Activated T-helper 1 cell treated with Interleukin-2 at 50 U/mL for 16 hours (primary cell): Measurements from ENCODE around the gene ECHS1.
"Not testable (repeated sequence)": the region's sequence is repeated elsewhere in the genome, so short reads cannot be mapped to it uniquely, and the experiment has no call there.

ENCODE experiments used
- DNase-seq: peaks from one replicate; pipeline ENCODE4 v3.0.0-alpha.2; 2020; ENCODE audit warnings: low read depth

Gene ECHS1

GRCh38 chr10:133373174-133374090 is at the start of gene ECHS1:
Gene ECHS1 (minus strand): TSS chr10:133373354. CDS start chr10:133373333, 21 bp downstream.
- peak; percentile 87 for DNase-seq

DNA sequence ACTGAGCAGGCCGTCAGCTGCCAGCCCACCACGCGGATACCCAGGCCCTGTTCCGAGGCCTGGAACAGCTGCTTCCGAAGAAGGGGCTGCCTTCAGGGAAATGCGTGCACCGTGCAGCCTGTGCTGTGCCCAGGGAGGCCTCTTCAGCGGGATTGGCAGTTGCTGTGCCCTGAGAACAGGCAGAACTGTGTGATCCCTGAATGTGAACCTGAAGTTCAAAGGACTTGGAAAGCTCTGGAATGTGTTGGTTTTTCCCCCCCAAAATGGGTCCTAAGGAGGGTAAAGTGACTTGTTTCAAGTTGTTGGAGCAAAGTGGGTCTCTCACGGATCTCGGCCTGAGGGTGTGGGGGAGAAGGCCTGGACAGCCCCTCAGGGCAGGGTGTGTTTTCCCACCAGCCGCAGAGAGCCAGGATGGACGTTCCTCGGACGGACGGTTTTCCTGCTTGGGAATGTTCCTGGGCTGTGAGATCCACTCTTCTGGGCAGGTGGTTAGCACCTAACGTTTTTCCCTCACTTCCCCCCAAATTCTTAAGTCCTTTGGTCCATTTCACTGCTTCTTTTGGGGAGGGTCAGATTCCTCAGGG is 49.2 kb upstream of the ECHS1 start:
- DNase-seq = no peak

DNA sequence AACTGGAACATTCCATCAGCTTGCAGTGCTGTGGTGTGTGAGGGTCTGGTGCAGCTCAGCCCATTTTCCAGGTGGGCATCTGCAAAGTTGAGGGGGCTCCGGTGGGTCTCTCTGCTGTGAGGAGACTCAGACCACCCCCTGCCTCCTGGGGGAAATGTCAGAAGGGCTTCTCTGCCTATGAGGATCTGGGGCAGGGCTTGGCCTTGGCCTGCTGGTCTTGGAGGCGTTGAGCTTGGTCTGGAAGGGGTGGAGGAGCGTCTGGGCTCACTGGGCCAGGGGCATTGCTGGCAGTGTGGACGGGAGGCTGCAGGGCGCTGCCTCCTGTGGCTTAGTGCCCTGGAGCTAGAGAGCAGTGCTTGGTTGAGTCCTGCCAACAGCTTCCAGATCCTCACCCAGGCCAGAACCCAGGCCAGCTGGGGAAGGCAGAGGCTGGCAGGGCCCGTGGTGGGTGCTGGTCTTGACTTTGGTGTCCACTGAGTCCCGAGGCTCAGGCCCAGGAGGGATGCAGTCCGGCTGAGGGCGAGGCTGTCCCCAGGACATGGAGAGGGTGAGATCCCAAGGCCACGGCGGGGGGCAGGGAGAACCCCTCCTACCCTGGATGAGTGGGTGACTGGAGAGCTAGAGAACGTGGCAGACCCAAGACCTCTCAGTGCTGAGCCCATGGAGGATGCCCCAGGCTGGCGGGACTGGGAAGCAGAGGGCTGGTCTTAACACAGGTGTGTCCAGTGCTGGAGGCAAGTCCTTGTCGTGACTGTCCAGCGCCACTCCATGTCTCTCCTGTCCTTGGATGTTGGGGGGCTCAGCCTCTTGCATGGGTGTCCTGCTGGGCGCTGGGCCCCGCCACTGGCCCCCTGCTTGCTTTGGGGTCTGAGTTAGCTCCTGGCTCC is 48.4 kb upstream of the ECHS1 start:
- no peak for DNase-seq

- no peak for DNase-seq
Observed at GRCh38 chr10:133420579-133420978, 47.4 kb upstream of the ECHS1 start.

DNA sequence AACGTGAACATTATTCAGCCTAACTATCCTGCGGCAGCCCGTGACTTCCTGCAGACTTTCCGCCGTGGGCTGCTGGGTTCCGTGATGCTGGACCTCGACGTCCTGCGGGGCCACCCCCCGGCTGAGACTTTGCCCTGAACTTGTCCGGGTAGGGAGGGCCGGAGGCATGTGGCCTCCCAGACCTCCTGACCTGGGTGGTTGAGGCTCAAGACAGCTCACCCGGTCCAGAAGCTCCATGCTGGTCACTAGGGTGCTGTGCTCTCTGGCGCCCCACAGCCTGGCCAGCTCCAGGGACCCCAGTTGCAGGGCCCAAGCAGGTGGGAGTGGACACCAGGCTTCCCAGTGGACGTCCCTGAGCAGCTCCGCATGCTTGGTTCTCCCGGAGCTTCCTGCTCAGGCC is 46.9 kb upstream of the ECHS1 start:
- no peak for DNase-seq

- no peak for DNase-seq
Observed at GRCh38 chr10:133419211-133419950, 46.2 kb upstream of the ECHS1 start.

- DNase-seq = no peak
Observed at GRCh38 chr10:133418289-133418993, 45.3 kb upstream of the ECHS1 start.

GRCh38 chr10:133415752-133416151 is 42.6 kb upstream of the ECHS1 start:
- DNase-seq = no peak

- not testable (repeated sequence) for DNase-seq
Observed at GRCh38 chr10:133414401-133414800, 41.2 kb upstream of the ECHS1 start.

- no peak for DNase-seq
Observed at GRCh38 chr10:133412381-133412711, 39.2 kb upstream of the ECHS1 start.

- DNase-seq = no peak
Observed at GRCh38 chr10:133411523-133412380, 38.6 kb upstream of the ECHS1 start.

GRCh38 chr10:133405844-133406527 is 32.8 kb upstream of the ECHS1 start:
- no peak for DNase-seq

- no peak for DNase-seq
Observed at GRCh38 chr10:133405272-133405671, 32.1 kb upstream of the ECHS1 start.

DNA sequence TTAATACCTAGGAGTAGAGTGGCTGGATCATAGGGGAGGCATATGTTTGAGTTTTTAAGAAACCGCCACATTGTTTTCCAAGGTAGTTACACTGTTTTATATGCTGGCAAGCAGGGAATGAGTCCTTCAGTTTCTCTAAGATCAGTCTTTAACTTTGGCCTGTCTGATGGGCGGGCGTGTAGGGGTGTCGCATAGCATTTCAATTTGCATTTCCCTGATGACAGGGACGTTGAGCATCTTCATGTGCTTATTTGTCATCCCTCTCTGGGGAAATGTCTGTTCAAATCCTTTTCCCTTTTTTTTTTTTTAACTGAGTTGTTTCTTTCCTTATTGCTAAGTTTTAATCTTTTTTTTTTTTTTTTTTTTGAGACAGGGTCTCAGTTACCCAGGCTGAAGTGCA is 30.6 kb upstream of the ECHS1 start:
- no peak for DNase-seq

GRCh38 chr10:133403359-133403758 is 30.2 kb upstream of the ECHS1 start:
- DNase-seq = no peak

- DNase-seq = no peak
Observed at GRCh38 chr10:133401981-133402725, 29.0 kb upstream of the ECHS1 start.

DNA sequence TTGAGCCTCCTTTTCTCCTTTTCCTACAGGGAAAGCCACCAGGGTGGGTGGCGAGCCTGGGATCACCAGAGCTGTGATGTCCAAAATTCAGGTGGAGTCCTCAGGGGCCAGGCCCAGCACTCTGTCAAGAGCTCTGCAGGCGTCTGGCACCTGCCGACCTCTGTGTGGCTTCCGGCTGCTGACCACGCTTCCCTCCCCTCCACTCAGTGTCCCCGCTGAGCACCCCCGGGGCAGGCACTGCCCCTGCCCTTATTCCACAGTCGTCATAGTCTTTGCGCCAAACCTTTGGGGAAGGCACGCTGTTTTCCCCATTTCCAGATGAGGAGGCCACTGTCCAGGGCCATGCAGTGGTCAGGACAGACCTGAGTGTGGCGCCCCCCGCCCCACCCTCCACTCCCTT is 28.3 kb upstream of the ECHS1 start:
- no peak for DNase-seq

DNA sequence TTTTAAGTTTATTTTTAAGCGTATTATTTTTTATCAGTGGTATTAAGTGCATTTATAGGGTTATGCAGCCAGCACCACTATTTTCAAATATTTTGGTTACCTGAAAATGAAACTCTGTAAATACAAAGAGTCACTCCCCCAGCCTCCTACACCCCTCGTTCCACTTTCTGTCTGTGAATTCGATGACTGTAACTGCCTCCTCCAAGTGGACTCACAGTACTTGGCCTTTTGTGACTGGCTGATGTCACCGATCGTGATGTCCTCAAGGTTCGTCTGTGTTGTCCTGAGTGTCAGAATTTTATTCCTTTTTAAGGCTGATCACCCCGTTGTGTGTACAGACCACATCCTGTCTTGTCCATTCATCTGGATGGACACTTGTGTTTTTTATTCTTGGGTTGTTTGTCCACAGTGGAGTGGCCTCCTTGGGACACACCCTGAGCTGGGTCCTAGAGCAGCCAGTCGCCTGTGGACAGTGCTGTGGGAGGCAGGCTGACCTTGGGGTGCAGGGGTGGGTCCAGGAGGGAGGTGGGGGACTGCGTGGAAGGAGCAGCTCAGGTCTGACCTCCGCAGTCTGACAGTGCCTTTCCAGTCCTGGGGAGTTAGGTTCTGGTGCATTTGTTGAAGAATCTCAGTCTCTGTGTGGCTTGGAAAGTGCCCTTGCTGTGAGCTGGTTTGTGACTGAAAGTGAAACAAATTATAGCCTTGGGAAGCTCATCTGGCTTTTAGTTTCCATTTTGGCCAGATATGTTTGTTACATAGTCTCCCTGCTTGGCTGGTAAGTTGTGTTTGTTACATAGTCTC is 27.7 kb upstream of the ECHS1 start:
- DNase-seq = no peak
